ENCODE results near the gene SBF1. TPM values are rescaled to one million over a fixed set of nuclear protein-coding genes. Genes with fewer than 3 reads are reported as not detected.

Gene SBF1
- total and polyA plus RNA-seq, 2 donors (not counting 1 experiment from before 2014, with no cell fraction given) = 110 to 254 TPM

DNA sequence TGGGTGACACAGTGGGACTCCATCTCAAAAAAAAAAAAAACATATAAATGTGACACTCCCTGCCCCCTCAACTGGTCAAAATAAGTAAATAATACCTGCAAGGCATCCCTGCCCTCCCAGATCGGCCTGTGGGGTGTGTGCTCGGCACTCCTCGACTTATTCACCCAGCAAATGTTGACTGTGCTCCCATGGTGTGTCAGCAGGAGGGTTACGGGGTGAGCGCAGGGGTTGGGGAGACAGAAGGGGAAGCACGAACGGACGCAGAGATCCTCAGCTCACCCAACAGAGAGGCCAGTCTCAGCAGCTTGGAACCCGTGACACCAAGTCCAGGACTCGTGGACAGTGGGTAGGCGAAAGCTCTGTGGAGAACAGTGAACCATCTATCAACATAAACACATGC lies 4.9 kb upstream of the SBF1 start:
- Histone ChIP-seq H3K4me3 (ENCODE audit: control extremely low read depth in 1 of 5, extremely low read depth in 1 of 5, insufficient read depth in 1 of 5, low read depth in 2 of 5, low read length in 4 of 5) (no peak overlapping the region), H3K27ac (ENCODE audit: low read length in 2 of 2) (no peak overlapping the region), H3K4me1 (ENCODE audit: control insufficient read depth in 2 of 2, insufficient read depth in 2 of 2, low read length in 2 of 2) (peaks cover 21 to 39% of the 10 kb centered on the region in 2 donors), H3K9me3 (ENCODE audit: control extremely low read depth in 1 of 3, control insufficient read depth in 2 of 3, insufficient read depth in 1 of 3, low read length in 2 of 3) (peaks cover 0 to 3% (median 0%) of the 10 kb centered on the region in 3 donors), H3K36me3 (replicated peaks in 1 of 2; ENCODE audit: control extremely low read depth in 1 of 2, control insufficient read depth in 1 of 2, extremely low read depth in 1 of 2, insufficient read depth in 2 of 2, low read length in 1 of 2) (no peaks in the 10 kb centered on the region), H3K4me2 (replicated peaks; ENCODE audit: low read depth, low read length, poor library complexity, severe bottlenecking) (no peak overlapping the region), H3K27me3 (replicated peaks in 1 of 4; ENCODE audit: control extremely low read depth in 1 of 4, control insufficient read depth in 3 of 4, insufficient read depth in 4 of 4, low read length in 3 of 4) (peaks cover 0 to 26% (median 7%) of the 10 kb centered on the region in 4 experiments), H3K9ac (ENCODE audit: low read length) (no peak overlapping the region), H2AFZ (ENCODE audit: insufficient read depth, low read depth, low read length, poor library complexity, severe bottlenecking) (no peak overlapping the region), H3K79me2 (ENCODE audit: control insufficient read depth, insufficient read depth, low read length) (peaks cover 12% of the 10 kb centered on the region), H4K20me1 (ENCODE audit: control insufficient read depth, insufficient read depth, low read length, poor library complexity, severe bottlenecking) (peaks cover 5% of the 10 kb centered on the region)
- H3K4me3 Mint-ChIP-seq = peak overlapping the region; percentile 81
- H3K9me3 Mint-ChIP-seq (ENCODE audit: insufficient read depth) = no peaks in the 10 kb centered on the region
- TF ChIP-seq, protein P1, sequence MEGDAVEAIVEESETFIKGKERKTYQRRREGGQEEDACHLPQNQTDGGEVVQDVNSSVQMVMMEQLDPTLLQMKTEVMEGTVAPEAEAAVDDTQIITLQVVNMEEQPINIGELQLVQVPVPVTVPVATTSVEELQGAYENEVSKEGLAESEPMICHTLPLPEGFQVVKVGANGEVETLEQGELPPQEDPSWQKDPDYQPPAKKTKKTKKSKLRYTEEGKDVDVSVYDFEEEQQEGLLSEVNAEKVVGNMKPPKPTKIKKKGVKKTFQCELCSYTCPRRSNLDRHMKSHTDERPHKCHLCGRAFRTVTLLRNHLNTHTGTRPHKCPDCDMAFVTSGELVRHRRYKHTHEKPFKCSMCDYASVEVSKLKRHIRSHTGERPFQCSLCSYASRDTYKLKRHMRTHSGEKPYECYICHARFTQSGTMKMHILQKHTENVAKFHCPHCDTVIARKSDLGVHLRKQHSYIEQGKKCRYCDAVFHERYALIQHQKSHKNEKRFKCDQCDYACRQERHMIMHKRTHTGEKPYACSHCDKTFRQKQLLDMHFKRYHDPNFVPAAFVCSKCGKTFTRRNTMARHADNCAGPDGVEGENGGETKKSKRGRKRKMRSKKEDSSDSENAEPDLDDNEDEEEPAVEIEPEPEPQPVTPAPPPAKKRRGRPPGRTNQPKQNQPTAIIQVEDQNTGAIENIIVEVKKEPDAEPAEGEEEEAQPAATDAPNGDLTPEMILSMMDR (IDR thresholded peaks at IDR 0.05) = no peak
- TF ChIP-seq EZH2 (IDR thresholded peaks at IDR 0.05; ENCODE audit: borderline replicate concordance, insufficient read depth, low read depth, low read length, poor library complexity, severe bottlenecking) = no peak
- DNase-seq (no peak), ATAC-seq (ENCODE audit: low read depth) (no peak)
- ChIA-PET POLR2A (interaction anchor here (1.1 to 1.8 kb wide), 2 partner anchors 9 to 30 kb away, joined by 3 to 8 read pairs; no protein-coding TSS in a partner anchor), CTCF (interaction anchor here (0.9 to 1.5 kb wide), 4 partner anchors 9 to 141 kb away, joined by 4 to 7 read pairs (median 5); no protein-coding TSS in a partner anchor)
- intact Hi-C loops (cut with micrococcal nuclease) = loop anchor here (10.0 kb wide), 1 partner anchor 545 kb away; no protein-coding TSS in a partner anchor
- peaks cover 4% of the 10 kb centered on the region for H3K27me3 Mint-ChIP-seq
- H3K4me1 Mint-ChIP-seq = peaks cover 19% of the 10 kb centered on the region
- WGBS (ENCODE audit: insufficient coverage) = 53% methylated on average over 4 of the region's 11 CpGs
- H3K27ac Mint-ChIP-seq = no peak overlapping the region

DNA sequence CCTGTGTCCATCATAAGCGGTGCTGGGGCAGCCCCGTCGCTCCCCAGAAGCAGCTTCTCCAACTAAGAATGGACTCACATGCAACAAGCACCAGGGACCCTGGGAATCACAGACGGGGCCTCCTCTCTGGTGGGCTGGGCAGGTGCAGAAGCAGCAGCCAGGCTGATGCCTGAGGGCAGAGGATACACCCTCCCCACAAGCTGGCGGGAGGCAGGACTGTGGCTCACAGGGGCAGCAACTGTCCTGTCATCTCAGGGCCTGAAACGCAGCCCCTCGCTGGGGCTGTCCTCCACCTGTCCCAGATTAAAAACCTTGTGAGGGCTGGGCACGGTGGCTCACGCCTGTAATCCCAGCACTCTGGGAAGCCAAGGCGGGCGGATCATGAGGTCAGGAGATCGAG lies 3.1 kb upstream of the SBF1 start:
- Mint-ChIP-seq H3K9me3 (ENCODE audit: insufficient read depth) (no peaks in the 10 kb centered on the region), H3K27me3 (peaks cover 4% of the 10 kb centered on the region), H3K4me3 (peak overlapping the region; percentile 10), H3K27ac (no peak overlapping the region), H3K4me1 (peaks cover 26% of the 10 kb centered on the region)
- no peaks in the 10 kb centered on the region for H3K36me3 ChIP-seq (replicated peaks in 1 of 2; ENCODE audit: control extremely low read depth in 1 of 2, control insufficient read depth in 1 of 2, extremely low read depth in 1 of 2, insufficient read depth in 2 of 2, low read length in 1 of 2)
- peaks cover 18% of the 10 kb centered on the region for H4K20me1 ChIP-seq (ENCODE audit: control insufficient read depth, insufficient read depth, low read length, poor library complexity, severe bottlenecking)
- no peak overlapping the region for H3K4me3 ChIP-seq (ENCODE audit: control extremely low read depth in 1 of 5, extremely low read depth in 1 of 5, insufficient read depth in 1 of 5, low read depth in 2 of 5, low read length in 4 of 5)
- DNase-seq (no peak), ATAC-seq (ENCODE audit: low read depth) (no peak)
- WGBS (ENCODE audit: insufficient coverage) = 93% methylated on average over 11 of the region's 12 CpGs
- intact Hi-C loops (cut with micrococcal nuclease) = loop anchor here (10.0 kb wide), 1 partner anchor 543 kb away; no protein-coding TSS in a partner anchor
- no peak overlapping the region for H3K4me2 ChIP-seq (replicated peaks; ENCODE audit: low read depth, low read length, poor library complexity, severe bottlenecking)
- H3K9ac ChIP-seq (ENCODE audit: low read length) = no peak overlapping the region
- H3K27ac ChIP-seq (ENCODE audit: low read length in 2 of 2) = no peak overlapping the region
- H3K79me2 ChIP-seq (ENCODE audit: control insufficient read depth, insufficient read depth, low read length) = peaks cover 26% of the 10 kb centered on the region
- peaks cover 26 to 37% of the 10 kb centered on the region in 2 donors for H3K4me1 ChIP-seq (ENCODE audit: control insufficient read depth in 2 of 2, insufficient read depth in 2 of 2, low read length in 2 of 2)
- TF ChIP-seq EZH2 (IDR thresholded peaks at IDR 0.05; ENCODE audit: borderline replicate concordance, insufficient read depth, low read depth, low read length, poor library complexity, severe bottlenecking) = no peak
- TF ChIP-seq, protein P1 (IDR thresholded peaks at IDR 0.05) = no peak
- H3K9me3 ChIP-seq (ENCODE audit: control extremely low read depth in 1 of 3, control insufficient read depth in 2 of 3, insufficient read depth in 1 of 3, low read length in 2 of 3) = peaks cover 0 to 3% (median 0%) of the 10 kb centered on the region in 3 donors
- ChIA-PET POLR2A (interaction anchor here (0.6 to 1.1 kb wide), 2 partner anchors 8 to 26 kb away, joined by 3 to 4 read pairs; no protein-coding TSS in a partner anchor), CTCF (interaction anchor here (3.5 kb wide), 1 partner anchor 20 kb away, joined by 12 read pairs; no protein-coding TSS in a partner anchor)
- H3K27me3 ChIP-seq (replicated peaks in 1 of 4; ENCODE audit: control extremely low read depth in 1 of 4, control insufficient read depth in 3 of 4, insufficient read depth in 4 of 4, low read length in 3 of 4) = peaks cover 0 to 16% (median 7%) of the 10 kb centered on the region in 4 experiments
- no peak overlapping the region for H2AFZ ChIP-seq (ENCODE audit: insufficient read depth, low read depth, low read length, poor library complexity, severe bottlenecking)

Data from B cell (primary cell).